OCI-LY1 (cell line): ENCODE results near the gene SLC29A1.

Experiments
- H2AFZ ChIP-seq: fragments of 200-600 bp; sonication (generic), shearing (Covaris generic); 2 replicates; pipeline ENCODE4 v1.6.0; 2014; ENCODE audit warnings: antibody characterized with exemption, mild to moderate bottlenecking, low read length
- H3F3A ChIP-seq: fragments of 200-600 bp; sonication (generic), shearing (Covaris generic); 2 replicates; pipeline ENCODE4 v1.6.0; 2014; ENCODE audit warnings: mild to moderate bottlenecking, antibody characterized with exemption, low read length, moderate library complexity; ENCODE audit not compliant: insufficient read depth
- H3K27ac ChIP-seq: fragments of 200-600 bp; sonication (generic); 2 replicates; pipeline ENCODE4 v1.5.1; 2014; ENCODE audit warnings: low read length, mixed run types, mild to moderate bottlenecking, low read depth; ENCODE audit not compliant: poor library complexity, severe bottlenecking
- H3K27me3 ChIP-seq: fragments of 200-600 bp; sonication (generic); 2 replicates; pipeline ENCODE4 v1.6.0; 2014; ENCODE audit warnings: antibody characterized with exemption, mild to moderate bottlenecking, low read length, moderate library complexity; ENCODE audit not compliant: insufficient read depth
- H3K36me3 ChIP-seq: fragments of 200-600 bp; sonication (generic); 2 replicates; pipeline ENCODE4 v1.6.1; 2014; ENCODE audit warnings: mild to moderate bottlenecking, antibody characterized with exemption, low read length, moderate library complexity, mixed read lengths; ENCODE audit not compliant: insufficient read depth
- H3K4me1 ChIP-seq: fragments of 200-600 bp; sonication (generic); 2 replicates; pipeline ENCODE4 v1.5.1; 2014; ENCODE audit warnings: mild to moderate bottlenecking, low read length, moderate library complexity; ENCODE audit not compliant: insufficient read depth, severe bottlenecking
- H3K4me2 ChIP-seq: fragments of 200-600 bp; sonication (generic), shearing (Covaris generic); 2 replicates; pipeline ENCODE4 v1.6.1; 2014; ENCODE audit warnings: low read length
- H3K4me3 ChIP-seq: fragments of 200-600 bp; sonication (generic); 2 replicates; pipeline ENCODE4 v1.5.1; 2014; ENCODE audit warnings: low read length, low read depth, mild to moderate bottlenecking, mixed read lengths; ENCODE audit not compliant: poor library complexity, severe bottlenecking
- H3K79me2 ChIP-seq: fragments of 200-600 bp; shearing (Covaris generic); 2 replicates; pipeline ENCODE4 v1.6.1; 2016; ENCODE audit warnings: mixed run types, low read length, mixed read lengths; ENCODE audit not compliant: insufficient read depth
- H3K9ac ChIP-seq: fragments of 200-600 bp; sonication (generic), shearing (Covaris generic); 2 replicates; pipeline ENCODE4 v1.6.1; 2014; ENCODE audit warnings: mild to moderate bottlenecking, low read length, mixed read lengths
- H3K9me2 ChIP-seq: fragments of 200-600 bp; sonication (generic), shearing (Covaris generic); 2 replicates; pipeline ENCODE4 v1.6.1; 2014; ENCODE audit warnings: low read depth, mild to moderate bottlenecking, low read length, mixed read lengths
- H3K9me3 ChIP-seq: fragments of 200-600 bp; shearing (Covaris generic); 2 replicates; pipeline ENCODE4 v1.6.1; 2014; ENCODE audit warnings: low read length, mixed read lengths
- H4K20me1 ChIP-seq: fragments of 200-600 bp; sonication (generic), shearing (Covaris generic); 2 replicates; pipeline ENCODE4 v1.6.0; 2016; ENCODE audit warnings: mild to moderate bottlenecking, low read length; ENCODE audit not compliant: insufficient read depth
- EZH2 ChIP-seq: fragments of 200-600 bp; sonication (generic), shearing (Covaris generic); IDR thresholded peaks from 2 replicates; pipeline ENCODE4 v1.8.0; 2017; ENCODE audit warnings: borderline replicate concordance, mixed run types, mild to moderate bottlenecking, antibody characterized with exemption, low read length, moderate library complexity, mixed read lengths
- TF ChIP-seq, protein P1 (sequence below): fragments of 200-600 bp; sonication (generic), shearing (Covaris generic); IDR thresholded peaks from 2 replicates; pipeline ENCODE4 v1.5.1; 2017; ENCODE audit warnings: mild to moderate bottlenecking, antibody characterized with exemption, low read length, moderate library complexity, mixed read lengths

SLC29A1 gene

GRCh38 chr6:44277763-44278162, 54.4 kb downstream of the SLC29A1 start:
- H4K20me1 ChIP-seq, result no peaks in the 10 kb centered on the region
- no peak for TF ChIP-seq EZH2
- TF ChIP-seq, protein P1, sequence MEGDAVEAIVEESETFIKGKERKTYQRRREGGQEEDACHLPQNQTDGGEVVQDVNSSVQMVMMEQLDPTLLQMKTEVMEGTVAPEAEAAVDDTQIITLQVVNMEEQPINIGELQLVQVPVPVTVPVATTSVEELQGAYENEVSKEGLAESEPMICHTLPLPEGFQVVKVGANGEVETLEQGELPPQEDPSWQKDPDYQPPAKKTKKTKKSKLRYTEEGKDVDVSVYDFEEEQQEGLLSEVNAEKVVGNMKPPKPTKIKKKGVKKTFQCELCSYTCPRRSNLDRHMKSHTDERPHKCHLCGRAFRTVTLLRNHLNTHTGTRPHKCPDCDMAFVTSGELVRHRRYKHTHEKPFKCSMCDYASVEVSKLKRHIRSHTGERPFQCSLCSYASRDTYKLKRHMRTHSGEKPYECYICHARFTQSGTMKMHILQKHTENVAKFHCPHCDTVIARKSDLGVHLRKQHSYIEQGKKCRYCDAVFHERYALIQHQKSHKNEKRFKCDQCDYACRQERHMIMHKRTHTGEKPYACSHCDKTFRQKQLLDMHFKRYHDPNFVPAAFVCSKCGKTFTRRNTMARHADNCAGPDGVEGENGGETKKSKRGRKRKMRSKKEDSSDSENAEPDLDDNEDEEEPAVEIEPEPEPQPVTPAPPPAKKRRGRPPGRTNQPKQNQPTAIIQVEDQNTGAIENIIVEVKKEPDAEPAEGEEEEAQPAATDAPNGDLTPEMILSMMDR, result no peak
- no peaks in the 10 kb centered on the region for H3K9me3 ChIP-seq
- no peaks in the 10 kb centered on the region for H3K4me1 ChIP-seq
- no peaks in the 10 kb centered on the region for H3K9me2 ChIP-seq
- no peaks in the 10 kb centered on the region for H3F3A ChIP-seq
- H3K27ac ChIP-seq, result no peak overlapping the region
- H3K4me2 ChIP-seq, result no peak overlapping the region
- H3K36me3 ChIP-seq, result no peaks in the 10 kb centered on the region
- no peaks in the 10 kb centered on the region for H3K79me2 ChIP-seq
- H3K4me3 ChIP-seq, result no peak overlapping the region
- no peak overlapping the region for H2AFZ ChIP-seq
- H3K9ac ChIP-seq, result no peak overlapping the region
- H3K27me3 ChIP-seq, result no peaks in the 10 kb centered on the region; the same call in 1 of the 2 replicates

- Histone ChIP-seq H4K20me1 (no peaks in the 10 kb centered on the region), H3K4me1 (no peaks in the 10 kb centered on the region), H3K79me2 (no peaks in the 10 kb centered on the region), H3K9ac (no peak overlapping the region), H3K27me3 (no peaks in the 10 kb centered on the region), H3K27ac (no peak overlapping the region), H3K9me3 (no peaks in the 10 kb centered on the region), H3K9me2 (no peaks in the 10 kb centered on the region), H3K4me3 (no peak overlapping the region), H2AFZ (no peak overlapping the region), H3K4me2 (no peak overlapping the region), H3F3A (no peaks in the 10 kb centered on the region), H3K36me3 (no peaks in the 10 kb centered on the region)
- TF ChIP-seq EZH2, result no peak
- TF ChIP-seq, protein P1, result no peak
These were observed 54.9 kb downstream of the SLC29A1 start for GRCh38 chr6:44278315-44278714.

- Histone ChIP-seq H3K9ac (no peak overlapping the region), H2AFZ (no peak overlapping the region), H3K36me3 (no peaks in the 10 kb centered on the region), H3F3A (no peaks in the 10 kb centered on the region), H3K4me3 (no peak overlapping the region), H4K20me1 (no peaks in the 10 kb centered on the region), H3K79me2 (no peaks in the 10 kb centered on the region), H3K27ac (no peak overlapping the region), H3K4me2 (no peak overlapping the region), H3K4me1 (no peaks in the 10 kb centered on the region), H3K9me2 (no peaks in the 10 kb centered on the region), H3K9me3 (no peaks in the 10 kb centered on the region), H3K27me3 (no peaks in the 10 kb centered on the region)
- TF ChIP-seq, protein P1, result no peak
- TF ChIP-seq EZH2, result no peak
These were observed 55.6 kb downstream of the SLC29A1 start for GRCh38 chr6:44278774-44279697.
